ENCODE data around the gene RAB4A.

Gene RAB4A

DNA sequence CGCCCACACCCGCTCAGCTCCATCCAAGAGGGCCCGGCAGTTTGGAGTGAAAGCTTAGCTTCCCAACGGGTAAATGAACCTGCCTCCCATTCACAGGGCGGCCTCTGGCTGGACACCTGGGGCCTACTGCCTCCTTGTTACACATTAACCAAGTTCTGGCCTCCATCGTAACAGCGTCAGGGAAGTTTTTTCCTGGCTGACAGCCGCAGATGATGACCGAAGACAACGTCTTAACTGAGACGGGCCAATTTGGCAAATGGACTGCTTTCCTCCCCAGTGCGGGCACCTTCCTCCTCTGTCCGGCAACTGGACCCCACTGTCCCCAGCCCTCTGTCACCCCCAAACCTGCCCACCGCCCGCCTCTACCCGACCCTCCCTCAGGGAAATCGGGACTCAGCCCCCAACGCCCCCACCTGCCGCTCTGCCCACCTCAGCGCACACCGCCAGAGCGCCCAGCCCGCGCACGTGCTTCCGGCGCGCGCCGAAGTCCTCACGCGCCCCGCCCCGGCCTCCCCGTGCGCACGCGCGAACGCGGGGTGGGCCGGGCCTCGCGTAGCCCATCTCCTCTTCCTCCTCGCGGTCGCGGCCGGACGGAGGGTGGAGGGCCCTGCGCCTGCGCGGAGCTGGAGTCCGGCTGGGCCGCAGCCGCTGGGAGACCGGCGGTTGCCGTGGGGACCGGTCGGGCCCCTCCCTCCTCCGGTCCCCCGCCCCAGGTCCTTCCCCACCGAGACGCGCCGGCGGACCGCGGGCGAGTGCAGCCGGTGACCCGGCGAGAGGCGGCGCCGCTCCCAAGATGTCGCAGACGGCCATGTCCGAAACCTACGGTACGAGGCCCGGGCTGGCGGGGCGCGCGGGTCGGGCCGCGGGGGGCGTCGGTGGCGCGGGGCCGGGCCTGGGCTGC, at the start of gene RAB4A:
Gene RAB4A, plus strand, starts transcription at position 565 of the 901 bp plus-strand sequence. Its CDS starts 229 bp downstream, at position 794.
- no peak for DNase-seq (ENCODE audit: low read depth)

DNA sequence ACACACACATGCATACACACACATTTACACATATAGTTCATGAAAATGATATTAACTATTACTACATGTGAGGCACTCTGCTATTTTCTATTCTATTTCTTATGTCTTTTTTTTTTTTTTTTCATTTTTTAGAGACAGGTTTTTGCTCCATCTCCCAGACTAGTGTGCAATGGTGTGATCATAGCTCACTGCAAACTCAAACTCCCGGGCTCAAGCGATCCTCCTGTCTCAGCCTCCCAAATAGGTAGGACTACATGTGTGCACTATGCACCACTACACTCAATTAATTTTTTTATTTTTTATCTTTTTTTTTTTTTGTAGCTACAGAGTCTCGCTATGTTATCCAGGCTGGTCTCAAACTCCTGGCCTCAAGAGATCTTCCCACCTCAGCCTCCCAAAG, 48.8 kb upstream of the RAB4A start:
- no peak for DNase-seq (ENCODE audit: low read depth)

DNA sequence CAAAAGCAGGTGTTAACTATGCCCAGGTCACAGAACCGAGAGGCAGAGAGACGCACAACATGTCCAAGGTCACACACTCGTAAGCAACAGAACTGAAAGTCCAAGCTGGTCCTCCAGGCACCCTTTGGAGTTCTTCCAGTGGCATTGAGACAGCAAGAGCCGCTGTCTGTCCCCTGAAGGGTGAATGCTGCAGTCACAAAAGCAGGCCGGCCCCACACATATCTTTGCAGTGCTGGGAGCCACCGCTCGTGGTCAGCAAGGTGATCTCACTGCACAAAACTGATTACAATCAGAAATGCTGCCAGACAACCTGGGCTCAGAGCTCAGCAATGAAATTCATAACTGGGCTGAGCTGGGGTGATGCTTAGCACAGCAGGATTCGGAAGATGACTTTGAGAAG, 47.4 kb upstream of the RAB4A start:
- no peak for DNase-seq (ENCODE audit: low read depth)

GRCh38 chr1:229224308-229224707, 46.6 kb upstream of the RAB4A start:
- no peak for DNase-seq (ENCODE audit: low read depth)

GRCh38 chr1:229225331-229225782, 45.6 kb upstream of the RAB4A start:
- no peak for DNase-seq (ENCODE audit: low read depth)

DNA sequence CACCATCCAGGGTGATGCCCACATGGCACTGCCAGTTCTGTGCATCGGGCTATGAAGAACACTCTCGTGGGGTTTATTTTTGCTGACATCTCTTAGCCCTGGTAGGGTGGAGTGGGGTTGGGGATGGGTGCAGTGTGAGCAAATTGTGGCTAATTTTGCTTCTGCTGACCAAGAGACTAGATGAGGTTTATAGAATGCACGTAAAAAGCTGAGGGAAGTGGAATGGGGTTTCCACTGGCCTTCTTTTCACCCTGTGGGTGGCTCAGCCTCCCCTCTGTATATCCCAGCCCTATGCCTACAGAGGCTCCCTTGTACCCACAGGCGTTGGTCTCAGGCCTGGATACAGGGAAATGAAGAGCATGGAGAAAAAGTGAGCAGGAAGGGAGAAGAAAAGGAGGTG, 44.1 kb upstream of the RAB4A start:
- DNase-seq (ENCODE audit: low read depth), result no peak

- no peak for DNase-seq (ENCODE audit: low read depth)
These were observed 43.5 kb upstream of the RAB4A start for GRCh38 chr1:229227298-229227919.

- DNase-seq (ENCODE audit: low read depth), result no peak
These were observed 42.4 kb upstream of the RAB4A start for GRCh38 chr1:229228522-229228921.

DNA sequence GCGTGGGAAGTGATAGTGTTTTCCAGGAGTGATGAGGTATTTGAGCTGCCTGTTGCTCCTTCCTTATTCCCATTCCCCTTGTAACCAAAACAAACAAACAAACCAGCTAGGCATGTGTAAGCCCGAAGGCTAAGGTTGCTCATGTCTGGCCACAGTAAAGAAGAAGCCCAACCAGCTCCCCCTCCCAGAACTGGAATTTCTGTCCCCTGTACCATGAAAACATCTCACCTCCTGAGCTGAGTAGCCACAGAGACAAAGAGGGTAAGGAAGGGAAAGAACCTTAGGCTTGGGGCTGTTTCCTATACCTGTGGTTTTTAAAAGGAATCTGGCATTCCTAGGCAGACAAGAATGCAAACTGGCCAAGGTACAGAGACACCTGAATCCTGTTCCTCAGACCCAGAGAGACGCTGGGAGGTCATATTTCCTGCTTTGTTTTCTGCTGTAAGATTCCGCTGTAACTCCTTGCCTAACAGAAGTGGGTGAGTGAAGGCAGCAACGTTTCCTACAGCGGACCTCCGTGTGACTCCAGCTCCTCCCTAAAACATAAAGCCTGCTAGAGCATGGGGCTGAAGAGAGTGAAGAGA, 41.7 kb upstream of the RAB4A start:
- DNase-seq (ENCODE audit: low read depth), result no peak

- DNase-seq (ENCODE audit: low read depth), result no peak
These were observed 41.2 kb upstream of the RAB4A start for GRCh38 chr1:229229721-229230139.

GRCh38 chr1:229230140-229230892, 40.6 kb upstream of the RAB4A start:
- no peak for DNase-seq (ENCODE audit: low read depth)

DNA sequence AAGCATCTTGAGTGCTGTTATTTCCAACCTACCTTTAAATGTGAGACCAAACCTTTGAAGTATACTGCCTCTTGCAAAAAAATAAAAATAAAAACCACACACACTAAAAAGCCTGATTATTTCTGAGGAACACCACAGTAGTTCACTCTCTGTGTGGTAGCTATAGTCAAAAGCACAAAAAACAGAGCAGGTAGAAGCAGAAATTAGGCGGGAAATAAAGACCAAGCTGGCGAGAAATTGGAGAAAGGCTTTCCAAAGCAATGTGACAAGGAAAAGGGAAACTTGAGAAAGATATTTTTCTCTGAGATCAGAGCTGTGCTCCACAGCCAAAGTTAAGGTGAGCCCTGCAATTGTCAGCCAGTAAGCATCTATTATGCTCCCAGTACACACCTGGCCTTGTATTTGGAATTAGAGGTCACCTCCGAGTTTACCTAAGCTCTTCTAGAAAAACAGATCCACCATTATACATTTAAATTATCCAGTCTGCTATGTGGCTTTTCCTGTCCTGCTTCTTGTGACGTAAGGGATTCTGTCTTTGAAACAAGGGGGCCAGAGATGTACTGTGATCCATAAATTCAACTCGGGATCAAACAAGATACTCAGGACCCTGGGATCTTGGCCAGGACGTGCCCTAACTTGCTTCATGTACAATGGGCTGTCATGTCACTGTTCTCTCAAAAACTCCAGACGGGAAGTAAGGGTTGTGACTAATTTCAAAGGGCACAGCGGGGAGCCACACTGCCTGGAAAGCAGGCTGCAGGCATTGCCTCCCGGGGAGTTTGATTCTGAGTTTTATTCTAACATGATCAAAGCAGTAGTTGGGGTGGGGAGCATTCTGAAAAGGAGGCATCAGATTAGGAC, 39.8 kb upstream of the RAB4A start:
- DNase-seq (ENCODE audit: low read depth), result no peak

GRCh38 chr1:229231754-229232119, 39.2 kb upstream of the RAB4A start:
- DNase-seq (ENCODE audit: low read depth), result no peak

DNA sequence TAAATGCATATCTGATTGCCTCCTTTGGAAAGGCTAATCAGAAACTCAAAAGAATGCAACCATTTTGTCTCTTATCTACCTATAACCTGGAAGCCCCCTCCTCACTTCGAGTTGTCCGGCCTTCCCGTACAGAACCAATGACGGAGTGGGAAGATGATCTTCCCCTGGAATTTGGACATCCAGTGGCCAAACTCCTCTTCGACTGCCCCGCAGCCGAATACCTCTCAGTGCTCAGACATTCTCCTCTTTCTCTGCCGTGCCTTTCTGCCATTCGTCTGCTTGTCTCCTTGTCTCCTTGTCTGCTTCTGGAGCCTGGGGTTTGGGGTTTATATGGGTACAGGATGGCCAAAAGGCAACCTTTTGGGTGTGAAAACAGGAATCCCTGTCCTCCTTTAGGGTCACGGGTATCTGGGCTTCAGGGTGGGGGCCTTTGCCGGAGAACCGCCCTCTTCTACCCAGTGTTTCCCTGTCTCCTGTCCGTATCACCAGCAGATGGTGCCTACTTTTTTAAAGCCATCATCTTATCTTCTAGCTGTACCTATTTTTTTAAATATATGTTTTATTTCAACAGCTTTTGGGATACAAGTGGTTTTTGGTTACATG, 35.9 kb upstream of the RAB4A start:
- no peak for DNase-seq (ENCODE audit: low read depth)

GRCh38 chr1:229237320-229237719, 33.6 kb upstream of the RAB4A start:
- no peak for DNase-seq (ENCODE audit: low read depth)

- DNase-seq (ENCODE audit: low read depth), result no peak
These were observed 32.7 kb upstream of the RAB4A start for GRCh38 chr1:229238231-229238630.

GRCh38 chr1:229238674-229239415, 32.1 kb upstream of the RAB4A start:
- DNase-seq (ENCODE audit: low read depth), result no peak

GRCh38 chr1:229240532-229240931, 30.4 kb upstream of the RAB4A start:
- no peak for DNase-seq (ENCODE audit: low read depth)

DNA sequence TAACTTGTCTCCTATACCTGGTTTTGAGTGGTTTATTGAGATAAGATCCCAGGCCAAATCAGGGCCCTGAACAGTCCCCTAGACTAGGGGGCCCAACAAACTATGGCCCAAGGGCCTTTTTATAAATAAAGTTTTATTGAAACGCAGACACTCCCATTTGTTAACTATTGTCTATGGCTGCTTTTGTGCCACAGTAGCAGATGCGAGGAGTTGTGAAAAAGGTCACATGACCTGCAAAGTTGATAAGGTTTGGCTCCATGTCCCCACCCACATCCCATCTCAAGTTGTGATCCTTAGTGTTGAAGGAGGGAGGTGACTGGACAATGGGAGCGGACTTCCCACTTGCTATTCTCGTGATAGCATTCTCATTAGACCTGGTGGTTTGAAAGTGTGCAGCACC, 29.5 kb upstream of the RAB4A start:
- no peak for DNase-seq (ENCODE audit: low read depth)

- no peak for DNase-seq (ENCODE audit: low read depth)
These were observed 27.3 kb upstream of the RAB4A start for GRCh38 chr1:229243638-229244037.

Data from HS-5 (cell line).